Stimulated activated CD8-positive, alpha-beta memory T cell treated with anti-CD3 and anti-CD28 coated beads, Interleukin-4, amount 100 ng/mL, for 48 hours (primary cell): ENCODE measurements around the gene RTL10.

Experiments
- DNase-seq: peaks from one replicate; pipeline ENCODE4 v3.0.0-alpha.2; 2020

Gene RTL10

DNA sequence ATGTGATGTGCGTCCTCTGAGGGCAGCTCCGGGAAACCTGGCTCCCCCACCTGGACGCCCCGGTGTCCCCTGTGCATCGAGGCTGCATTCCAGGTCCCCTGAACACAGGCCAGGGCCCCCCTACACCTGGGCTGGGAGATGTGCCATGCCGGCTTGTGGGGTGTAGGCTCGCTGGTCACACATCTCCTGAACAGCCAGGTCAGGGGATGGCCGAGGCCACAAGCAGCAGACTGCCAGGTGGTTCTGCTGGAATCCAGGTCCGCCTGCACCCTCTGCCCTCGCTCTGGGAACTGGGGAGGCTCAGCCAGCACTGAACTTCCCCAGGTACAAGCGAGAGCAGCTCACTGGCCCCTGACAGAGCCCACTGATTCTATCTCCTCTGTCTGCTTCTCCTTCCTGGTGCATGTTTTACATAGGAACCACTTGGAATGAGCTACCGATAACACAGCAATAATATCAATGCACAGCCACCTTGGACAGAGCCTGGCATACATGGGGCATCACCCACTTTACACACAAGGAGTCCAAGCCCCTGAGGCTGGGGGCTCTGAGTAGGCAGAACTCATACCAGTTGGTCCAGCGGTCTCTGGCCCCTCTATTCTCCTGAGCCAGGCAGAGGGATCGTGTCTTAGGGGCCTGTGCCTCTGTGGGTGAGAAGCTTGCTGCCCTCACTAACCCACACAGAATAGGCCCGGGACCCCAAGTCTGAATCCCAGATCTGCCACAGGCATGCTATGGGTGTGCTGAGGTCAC, 47.3 kb downstream of the RTL10 start:
- no peak for DNase-seq

DNA sequence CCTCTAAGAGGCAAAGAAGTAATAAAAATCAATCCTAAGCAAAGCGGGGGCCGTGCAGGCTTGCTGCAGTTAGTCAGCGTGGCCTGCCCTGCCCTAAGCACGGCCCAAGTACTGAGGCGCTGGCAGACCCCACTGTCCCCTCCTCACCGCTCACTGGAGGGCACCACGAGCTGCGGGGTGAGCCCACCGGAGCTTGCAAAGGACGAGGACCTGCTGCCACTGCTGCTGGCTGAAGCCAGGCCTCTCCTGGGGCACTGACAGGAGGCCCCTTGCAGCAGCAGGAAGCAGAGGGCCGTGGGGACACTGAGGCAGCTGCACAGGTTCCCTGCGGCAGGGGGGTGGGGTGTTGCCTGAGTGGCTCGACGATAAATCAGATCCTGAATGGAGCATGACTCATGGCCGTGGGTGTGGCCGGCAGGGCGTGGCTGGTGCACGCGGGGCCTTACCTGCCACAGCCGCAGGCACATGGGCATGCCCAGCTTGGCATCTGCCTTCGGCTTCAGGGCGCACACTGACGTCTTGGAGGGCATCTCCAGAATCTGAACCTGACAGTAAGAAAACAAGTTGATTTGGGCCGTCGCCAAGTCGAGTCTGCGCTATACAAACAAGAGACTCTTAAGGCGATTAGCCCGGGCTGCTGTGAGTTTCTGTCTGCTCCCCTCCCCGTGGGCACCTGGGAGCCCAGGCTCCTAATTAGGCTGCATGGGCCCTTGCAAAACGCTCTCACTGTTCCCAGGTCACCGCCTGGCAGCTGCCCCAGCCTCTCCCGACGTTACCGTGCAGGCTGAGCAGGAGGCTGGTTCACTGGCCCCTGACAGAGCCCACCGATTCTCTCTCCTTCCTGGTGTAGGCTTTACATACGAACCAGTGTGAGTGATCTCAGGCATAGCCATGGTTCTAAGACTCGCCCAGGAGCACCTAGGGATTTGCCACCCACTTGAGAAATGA, 48.2 kb downstream of the RTL10 start:
- no peak for DNase-seq

DNA sequence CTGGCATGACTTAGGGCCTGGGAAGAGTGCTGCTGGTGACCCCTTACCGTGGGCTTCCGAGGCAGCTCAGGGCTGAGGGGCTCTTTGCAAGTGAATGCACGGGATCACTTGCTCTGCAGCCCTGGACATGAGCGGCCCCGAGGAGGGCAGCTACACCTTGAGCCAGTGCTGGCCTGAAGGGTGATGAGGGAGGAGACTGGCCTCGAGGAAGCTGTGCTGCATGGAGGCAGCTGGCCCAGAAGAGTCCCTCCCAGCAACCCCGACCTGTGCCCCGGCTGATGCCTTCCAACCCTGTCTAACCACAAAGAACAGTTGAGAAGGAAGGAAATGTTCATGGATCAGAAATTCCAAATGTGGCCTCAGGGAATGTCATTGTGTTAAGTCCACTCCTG, 48.9 kb downstream of the RTL10 start:
- DNase-seq, result no peak
